Glutamatergic neuron (in vitro differentiated cells): ENCODE results near the gene ARHGAP22. TPM values are rescaled to one million over a fixed set of nuclear protein-coding genes. Genes with fewer than 3 reads are reported as not detected.

Source experiments
- DNase-seq: peaks from one replicate; pipeline ENCODE4 v3.0.0; 2022
- H3K27ac Mint-ChIP-seq: one replicate; pipeline ENCODE4 v1.8.0; 2020; ENCODE audit warnings: mild to moderate bottlenecking, mixed read lengths, inconsistent platforms; ENCODE audit not compliant: unreplicated experiment
- H3K27me3 Mint-ChIP-seq: one replicate; pipeline ENCODE4 v1.8.0; 2020; ENCODE audit warnings: mild to moderate bottlenecking, moderate library complexity, mixed read lengths, inconsistent platforms; ENCODE audit not compliant: unreplicated experiment
- H3K36me3 Mint-ChIP-seq: one replicate; pipeline ENCODE4 v1.8.0; 2020; ENCODE audit warnings: mild to moderate bottlenecking, mixed read lengths, inconsistent platforms; ENCODE audit not compliant: unreplicated experiment
- H3K4me1 Mint-ChIP-seq: one replicate; pipeline ENCODE4 v1.8.0; 2020; ENCODE audit warnings: mild to moderate bottlenecking, low read depth, mixed read lengths, inconsistent platforms; ENCODE audit not compliant: unreplicated experiment
- H3K4me3 Mint-ChIP-seq: one replicate; pipeline ENCODE4 v1.8.0; 2020; ENCODE audit warnings: mild to moderate bottlenecking, mixed read lengths, inconsistent platforms; ENCODE audit not compliant: unreplicated experiment
- H3K9me3 Mint-ChIP-seq: one replicate; pipeline ENCODE4 v1.8.0; 2020; ENCODE audit warnings: mild to moderate bottlenecking, moderate library complexity, mixed read lengths, inconsistent platforms; ENCODE audit not compliant: unreplicated experiment
- total RNA-seq: library from RNA; stranded (reverse); fragmentation: NEBNext Ultra II Directional; extraction: Animal tissue kit (Norgen Biotek cat#: 25700); gene quantifications from one replicate; pipeline ENCODE4 v1.2.1, GENCODE V29; 2021; ENCODE audit not compliant: unreplicated experiment
- TF ChIP-seq, protein P1 (sequence below): fragments of 200-600 bp; sonication (generic); IDR thresholded peaks from one replicate; pipeline ENCODE4 v1.5.0; 2021; ENCODE audit not compliant: partially characterized antibody, unreplicated experiment

The ARHGAP22 gene
- total RNA-seq, 1 donor from 2014 or later: 10.0 TPM

DNA sequence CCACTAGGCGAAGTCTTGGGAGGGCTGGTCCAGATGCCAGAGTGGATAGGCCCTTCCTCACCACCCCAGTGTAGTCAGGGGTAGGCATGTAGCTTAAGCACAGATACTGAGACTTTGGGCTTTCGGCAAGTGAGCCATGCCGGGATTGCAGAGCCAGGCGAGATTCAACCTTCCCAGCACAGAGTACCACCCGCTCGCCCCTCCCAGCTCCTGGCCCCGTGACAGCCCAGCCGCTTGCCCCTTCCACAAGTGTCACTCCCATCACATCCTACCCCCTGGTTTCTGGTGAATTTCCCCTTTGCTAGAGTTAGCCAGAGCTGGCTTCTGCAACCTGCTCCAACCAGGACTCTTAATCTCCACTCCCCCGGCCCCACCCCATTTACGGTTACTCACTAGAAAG lies 56.9 kb downstream of the ARHGAP22 start:
- Mint-ChIP-seq H3K27ac (no peak overlapping the region), H3K4me3 (no peak overlapping the region), H3K4me1 (peaks cover 28% of the 10 kb centered on the region), H3K36me3 (no peaks in the 10 kb centered on the region), H3K9me3 (peaks cover 2% of the 10 kb centered on the region), H3K27me3 (peaks cover 5% of the 10 kb centered on the region)
- TF ChIP-seq, protein P1, sequence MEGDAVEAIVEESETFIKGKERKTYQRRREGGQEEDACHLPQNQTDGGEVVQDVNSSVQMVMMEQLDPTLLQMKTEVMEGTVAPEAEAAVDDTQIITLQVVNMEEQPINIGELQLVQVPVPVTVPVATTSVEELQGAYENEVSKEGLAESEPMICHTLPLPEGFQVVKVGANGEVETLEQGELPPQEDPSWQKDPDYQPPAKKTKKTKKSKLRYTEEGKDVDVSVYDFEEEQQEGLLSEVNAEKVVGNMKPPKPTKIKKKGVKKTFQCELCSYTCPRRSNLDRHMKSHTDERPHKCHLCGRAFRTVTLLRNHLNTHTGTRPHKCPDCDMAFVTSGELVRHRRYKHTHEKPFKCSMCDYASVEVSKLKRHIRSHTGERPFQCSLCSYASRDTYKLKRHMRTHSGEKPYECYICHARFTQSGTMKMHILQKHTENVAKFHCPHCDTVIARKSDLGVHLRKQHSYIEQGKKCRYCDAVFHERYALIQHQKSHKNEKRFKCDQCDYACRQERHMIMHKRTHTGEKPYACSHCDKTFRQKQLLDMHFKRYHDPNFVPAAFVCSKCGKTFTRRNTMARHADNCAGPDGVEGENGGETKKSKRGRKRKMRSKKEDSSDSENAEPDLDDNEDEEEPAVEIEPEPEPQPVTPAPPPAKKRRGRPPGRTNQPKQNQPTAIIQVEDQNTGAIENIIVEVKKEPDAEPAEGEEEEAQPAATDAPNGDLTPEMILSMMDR: no peak
- no peak for DNase-seq

- no peaks in the 10 kb centered on the region for H3K36me3 Mint-ChIP-seq
- H3K27me3 Mint-ChIP-seq: peaks cover 5% of the 10 kb centered on the region
- H3K4me1 Mint-ChIP-seq: peaks cover 25% of the 10 kb centered on the region
- H3K9me3 Mint-ChIP-seq: peaks cover 2% of the 10 kb centered on the region
- DNase-seq: no peak
- no peak overlapping the region for H3K27ac Mint-ChIP-seq
- TF ChIP-seq, protein P1: no peak
- H3K4me3 Mint-ChIP-seq: no peak overlapping the region
These were observed 57.6 kb downstream of the ARHGAP22 start for GRCh38 chr10:48547061-48547895.

- H3K9me3 Mint-ChIP-seq: peaks cover 2% of the 10 kb centered on the region
- no peak overlapping the region for H3K4me3 Mint-ChIP-seq
- peaks cover 9% of the 10 kb centered on the region for H3K4me1 Mint-ChIP-seq
- no peaks in the 10 kb centered on the region for H3K36me3 Mint-ChIP-seq
- peak overlapping the region; percentile 28 for H3K27ac Mint-ChIP-seq
- TF ChIP-seq, protein P1: no peak
- DNase-seq: peak; percentile 51
- H3K27me3 Mint-ChIP-seq: peaks cover 3% of the 10 kb centered on the region
These were observed 59.3 kb downstream of the ARHGAP22 start for GRCh38 chr10:48545462-48546145.

DNA sequence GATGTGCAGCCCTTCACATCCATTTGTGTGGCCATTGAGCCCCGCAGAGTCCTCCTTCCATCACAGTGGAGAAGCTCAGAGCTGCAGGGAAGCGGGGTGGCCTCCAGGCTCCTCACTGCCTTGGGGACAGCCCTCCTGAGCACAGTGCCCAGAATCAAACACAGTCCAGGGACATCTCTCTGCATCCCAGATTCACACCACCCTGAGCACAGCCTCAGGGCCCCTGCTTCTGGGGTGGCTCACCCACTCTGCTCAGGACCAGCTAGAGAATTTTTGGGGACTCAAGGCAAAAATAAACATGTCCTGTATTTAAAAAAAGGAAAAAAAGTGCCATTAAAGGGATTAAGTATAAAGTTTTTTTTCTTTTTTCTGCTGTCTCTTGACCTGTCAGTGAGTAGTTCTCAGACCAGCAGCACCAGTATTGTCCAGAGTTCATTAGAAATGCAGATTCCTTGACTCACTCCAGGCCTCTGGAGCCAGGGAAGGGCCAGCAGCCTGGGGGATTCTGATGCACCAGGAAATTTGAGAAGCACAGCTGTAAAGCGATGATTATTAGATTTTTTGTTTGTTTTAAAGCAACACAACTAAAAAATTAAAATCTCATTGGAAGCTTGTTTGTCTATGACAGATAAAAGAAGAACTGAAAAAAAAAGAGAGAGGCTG lies 61.6 kb downstream of the ARHGAP22 start:
- no peak for DNase-seq
- Mint-ChIP-seq H3K9me3 (peaks cover 2% of the 10 kb centered on the region), H3K27me3 (peaks cover 4% of the 10 kb centered on the region), H3K36me3 (no peaks in the 10 kb centered on the region), H3K4me1 (peaks cover 7% of the 10 kb centered on the region), H3K27ac (no peak overlapping the region), H3K4me3 (no peak overlapping the region)
- TF ChIP-seq, protein P1: no peak
